Spinal cord (tissue), 10 donors: ENCODE measurements around the gene C17orf107. TPM values are rescaled to one million over a fixed set of nuclear protein-coding genes. Genes with fewer than 3 reads are reported as not detected.
"Not testable (repeated sequence)": the region's sequence is repeated elsewhere in the genome, so short reads cannot be mapped to it uniquely, and the experiment has no call there.

Source experiments
- DNase-seq, 6 donors: peaks; one replicate each; pipeline versions ENCODE4 v3.0.0 to v3.0.0-alpha.2; 2013 to 2015; ENCODE audit warnings: low spot score in 6 of 6, low read depth in 4 of 6
- H3K27ac ChIP-seq: one replicate; pipeline ENCODE4 v1.5.1; 2013; ENCODE audit warnings: low read depth, low read length, control low read depth
- H3K27me3 ChIP-seq: one replicate; pipeline ENCODE4 v1.6.1; 2013; ENCODE audit warnings: low read length; ENCODE audit not compliant: control insufficient read depth, insufficient read depth
- H3K36me3 ChIP-seq: one replicate; pipeline ENCODE4 v1.6.1; 2013; ENCODE audit warnings: low read length; ENCODE audit not compliant: control insufficient read depth, insufficient read depth
- H3K4me1 ChIP-seq: one replicate; pipeline ENCODE4 v1.6.1; 2013; ENCODE audit warnings: low read length; ENCODE audit not compliant: control insufficient read depth, insufficient read depth
- H3K4me3 ChIP-seq: one replicate; pipeline ENCODE4 v1.5.1; 2013; ENCODE audit warnings: low read depth, low read length, control low read depth
- H3K9me3 ChIP-seq: one replicate; pipeline ENCODE4 v1.6.1; 2013; ENCODE audit warnings: low read length; ENCODE audit not compliant: control insufficient read depth, insufficient read depth
- WGBS: methylation state at CpG from one replicate; pipeline ENCODE4 v1.1.5; 2013; ENCODE audit warnings: missing lambda C conversion rate; ENCODE audit not compliant: insufficient coverage; 5-methylcytosine and 5-hydroxymethylcytosine counted together
- polyA plus RNA-seq, 2 donors: library from polyadenylated mRNA; unstranded; fragments of 120-200 nt; gene quantifications; one replicate each; pipeline ENCODE4 v1.2.1, GENCODE V29; 2013; ENCODE audit not compliant: insufficient read length in 2 of 2
- total RNA-seq, 2 donors: library from RNA; depleted of rRNA in 1 of 2; stranded (reverse); fragments of 120-200 nt in 1 of 2; fragments of >200 nt in 1 of 2; gene quantifications; one replicate each; pipeline versions ENCODE4 v1.2.3 to v1.2.4, GENCODE V29; 2013 to 2014
- donor health status: healthy.

The C17orf107 gene
- total and polyA plus RNA-seq, 4 donors = 1.9 to 4.7 (median 3.3) TPM

DNA sequence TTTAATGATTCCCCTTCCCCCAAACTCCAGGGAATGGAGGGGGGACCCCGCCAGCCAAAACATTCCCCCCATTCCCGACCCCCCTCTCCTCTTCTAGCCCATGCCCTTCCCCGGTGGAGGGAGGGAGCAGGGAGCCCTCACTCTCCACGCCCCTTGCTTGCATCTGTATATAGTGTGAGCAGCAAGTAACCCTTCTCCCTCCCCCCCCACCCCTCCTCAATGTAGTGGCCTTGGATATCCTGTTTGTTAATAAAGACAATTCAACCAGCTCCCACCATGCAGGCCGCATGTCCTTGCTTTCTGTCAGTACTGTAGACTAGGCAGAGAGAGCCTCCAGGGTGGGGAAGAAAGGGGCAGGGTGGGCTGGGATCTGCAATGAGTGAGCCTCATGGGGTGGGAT lies 1.6 kb upstream of the C17orf107 start:
- H3K4me1 ChIP-seq = peaks cover 46% of the 10 kb centered on the region
- DNase-seq = no peak
- no peak overlapping the region for H3K4me3 ChIP-seq
- H3K9me3 ChIP-seq = no peaks in the 10 kb centered on the region
- no peak overlapping the region for H3K27ac ChIP-seq
- no CpG with 5 or more reads among the region's 5 CpGs for WGBS
- peaks cover 37% of the 10 kb centered on the region for H3K27me3 ChIP-seq
- peaks cover 82% of the 10 kb centered on the region for H3K36me3 ChIP-seq

DNA sequence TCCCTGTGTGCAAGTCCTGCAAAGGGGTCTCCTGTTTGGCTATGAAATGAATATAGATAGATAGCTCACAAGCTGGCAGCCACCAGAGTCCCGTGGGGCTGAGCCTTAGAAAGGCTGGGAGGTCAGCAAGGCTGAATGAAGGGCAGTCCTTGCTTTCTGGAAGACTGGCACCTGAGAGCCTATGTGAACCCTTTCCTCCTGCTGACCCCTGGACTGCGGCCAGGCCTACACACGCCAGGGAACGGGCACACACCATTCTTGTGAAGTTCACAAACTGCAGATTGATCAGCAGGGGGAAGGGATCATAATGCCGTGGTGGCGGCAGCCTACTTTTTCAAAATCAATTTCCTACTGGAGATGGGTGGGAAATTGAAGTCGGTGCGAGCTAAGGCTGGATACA lies 985 bp upstream of the C17orf107 start:
- 75% methylated on average over 3 of the region's 8 CpGs for WGBS
- DNase-seq = no peak
- Histone ChIP-seq H3K36me3 (peaks cover 76% of the 10 kb centered on the region), H3K27ac (no peak overlapping the region), H3K4me1 (peaks cover 52% of the 10 kb centered on the region), H3K27me3 (peaks cover 39% of the 10 kb centered on the region), H3K9me3 (no peaks in the 10 kb centered on the region), H3K4me3 (no peak overlapping the region)

DNA sequence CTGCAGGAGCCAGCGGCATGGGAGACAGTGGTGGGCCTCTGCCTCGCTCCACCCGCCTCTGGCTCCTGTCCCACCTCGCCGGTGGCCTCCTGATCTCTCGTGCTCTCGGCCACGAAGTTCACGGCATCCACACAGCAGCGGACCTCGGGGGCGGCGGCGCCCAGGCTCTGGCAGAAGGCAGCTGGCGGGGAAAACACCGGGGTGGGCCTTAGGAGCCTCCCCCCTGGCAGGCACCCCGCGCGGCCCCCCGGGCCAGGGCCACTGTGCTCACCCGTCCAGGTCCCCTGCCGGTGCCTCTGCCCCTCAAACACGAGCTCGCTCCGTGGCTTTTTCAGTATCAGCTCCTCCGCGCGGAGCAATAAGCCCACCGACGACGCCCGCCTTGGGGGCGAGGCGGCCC lies 409 bp upstream of the C17orf107 start:
- Histone ChIP-seq H3K36me3 (peaks cover 70% of the 10 kb centered on the region), H3K4me1 (peaks cover 52% of the 10 kb centered on the region), H3K4me3 (no peak overlapping the region), H3K27ac (no peak overlapping the region), H3K27me3 (peaks cover 39% of the 10 kb centered on the region), H3K9me3 (no peaks in the 10 kb centered on the region)
- DNase-seq = no peak
- WGBS = 21% methylated on average over 34 of the region's 34 CpGs

- Histone ChIP-seq H3K36me3 (peaks cover 55% of the 10 kb centered on the region), H3K27ac (no peak overlapping the region), H3K27me3 (peaks cover 41% of the 10 kb centered on the region), H3K4me3 (peak overlapping the region; percentile 40), H3K4me1 (peaks cover 52% of the 10 kb centered on the region), H3K9me3 (no peaks in the 10 kb centered on the region)
- 15% methylated on average over 63 of the region's 65 CpGs for whole genome bisulfite sequencing
- peak in 2 of 6 donors; percentile 38 to 79 for DNase-seq
These were observed 1.1 kb downstream of the C17orf107 start for GRCh38 chr17:4900231-4901107.

DNA sequence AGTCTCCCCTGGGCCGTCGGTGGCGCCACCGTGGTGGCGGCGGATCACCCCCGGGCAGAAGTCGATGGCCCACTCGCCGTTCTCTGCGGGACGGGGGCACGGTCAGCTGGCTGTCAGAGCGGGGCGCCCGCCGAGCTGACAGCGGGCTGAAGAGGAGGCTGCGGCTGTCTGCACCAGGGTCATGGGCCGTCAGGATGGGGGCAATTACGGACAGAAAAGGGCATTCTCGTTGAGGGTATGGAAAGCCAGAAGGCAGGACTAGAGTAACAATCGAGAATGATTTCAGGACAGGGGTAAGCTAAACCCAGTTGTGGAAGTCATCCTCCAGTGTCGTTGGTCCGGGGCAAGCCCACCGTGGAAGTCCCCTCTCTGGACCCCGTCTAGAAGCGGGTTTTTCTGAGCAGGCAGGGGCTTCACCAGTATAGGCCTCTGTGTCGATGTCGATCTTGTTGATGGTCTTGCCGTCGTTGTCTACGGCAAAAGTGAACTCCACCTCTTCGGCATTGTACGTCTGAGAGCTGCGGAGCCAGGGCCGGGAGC lies 1.8 kb downstream of the C17orf107 start:
- Histone ChIP-seq H3K4me3 (peak overlapping the region; percentile 5), H3K9me3 (no peaks in the 10 kb centered on the region), H3K27ac (no peak overlapping the region), H3K27me3 (peaks cover 41% of the 10 kb centered on the region), H3K36me3 (peaks cover 48% of the 10 kb centered on the region), H3K4me1 (peaks cover 52% of the 10 kb centered on the region)
- WGBS = 41% methylated on average over 37 of the region's 37 CpGs
- no peak for DNase-seq

- Histone ChIP-seq H3K4me3 (no peak overlapping the region), H3K36me3 (peaks cover 42% of the 10 kb centered on the region), H3K27me3 (peaks cover 41% of the 10 kb centered on the region), H3K27ac (no peak overlapping the region), H3K9me3 (no peaks in the 10 kb centered on the region), H3K4me1 (peaks cover 52% of the 10 kb centered on the region)
- DNase-seq = peak in 2 of 6 donors; percentile 39 to 41
- WGBS = 48% methylated on average over 39 of the region's 48 CpGs
These were observed 2.5 kb downstream of the C17orf107 start for GRCh38 chr17:4901648-4902344.

DNA sequence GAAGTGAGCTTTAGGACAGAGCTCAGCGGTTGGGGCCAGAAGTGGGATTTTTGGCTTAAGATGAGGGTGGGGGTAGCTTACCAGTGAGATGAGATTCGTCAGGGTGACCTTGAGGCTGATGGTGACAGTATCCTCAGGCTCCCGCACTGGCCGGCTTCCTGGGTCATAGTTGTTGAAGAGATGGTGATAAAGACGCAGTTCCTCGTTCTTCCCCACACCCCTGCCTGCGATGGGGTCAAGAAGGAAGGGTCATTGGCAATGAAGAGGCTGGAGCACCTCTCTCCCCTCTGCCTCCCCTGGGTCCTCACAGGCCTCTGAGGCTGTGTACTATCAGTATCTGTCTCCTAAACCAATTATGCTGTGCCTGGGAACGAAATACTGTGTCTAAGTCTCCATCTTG lies 3.2 kb downstream of the C17orf107 start:
- Histone ChIP-seq H3K4me3 (no peak overlapping the region), H3K36me3 (peaks cover 34% of the 10 kb centered on the region), H3K27me3 (peaks cover 41% of the 10 kb centered on the region), H3K9me3 (no peaks in the 10 kb centered on the region), H3K27ac (no peak overlapping the region), H3K4me1 (peaks cover 52% of the 10 kb centered on the region)
- 76% methylated on average over 4 of the region's 8 CpGs for WGBS
- no peak for DNase-seq

GRCh38 chr17:4903051-4903818 lies 3.9 kb downstream of the C17orf107 start, which contains the start of gene CHRNE:
Gene CHRNE (minus strand): TSS chr17:4903098. CDS start chr17:4903063, 35 bp downstream.
- Histone ChIP-seq H3K9me3 (no peaks in the 10 kb centered on the region), H3K4me3 (no peak within 1 kb of the TSS), H3K4me1 (peaks cover 54% of the 10 kb centered on the region), H3K36me3 (peaks cover 28% of the 10 kb centered on the region), H3K27ac (no peak within 1 kb of the TSS), H3K27me3 (peaks cover 40% of the 10 kb centered on the region)
- WGBS = 32% methylated on average over 7 of the region's 10 CpGs
- peak in 5 of 6 donors; percentile 64 to 96 (median 71) for DNase-seq

GRCh38 chr17:4906642-4907041 lies 7.3 kb downstream of the C17orf107 start:
- H3K9me3 ChIP-seq, DNase-seq, H3K4me3 ChIP-seq, H3K36me3 ChIP-seq, H3K27me3 ChIP-seq, H3K27ac ChIP-seq: not testable (repeated sequence)
- peaks cover 34% of the 10 kb centered on the region for H3K4me1 ChIP-seq
